Central memory CD4-positive, alpha-beta T cell (primary cell): ENCODE measurements around the gene ZNF641.
A peak's percentile ranks its signal among the peaks of the same experiment; 100 is the strongest.

Source experiments
- DNase-seq: peaks from one replicate; pipeline ENCODE4 v3.0.0; 2022
- total RNA-seq, 3 experiments: gene quantifications; one replicate each; lab custom pipeline; 2026; lab: John Stamatoyannopoulos, UW

The ZNF641 gene
- total RNA-seq: 16.6 to 65.0 (median 42.8) reads per million in 3 experiments

DNA sequence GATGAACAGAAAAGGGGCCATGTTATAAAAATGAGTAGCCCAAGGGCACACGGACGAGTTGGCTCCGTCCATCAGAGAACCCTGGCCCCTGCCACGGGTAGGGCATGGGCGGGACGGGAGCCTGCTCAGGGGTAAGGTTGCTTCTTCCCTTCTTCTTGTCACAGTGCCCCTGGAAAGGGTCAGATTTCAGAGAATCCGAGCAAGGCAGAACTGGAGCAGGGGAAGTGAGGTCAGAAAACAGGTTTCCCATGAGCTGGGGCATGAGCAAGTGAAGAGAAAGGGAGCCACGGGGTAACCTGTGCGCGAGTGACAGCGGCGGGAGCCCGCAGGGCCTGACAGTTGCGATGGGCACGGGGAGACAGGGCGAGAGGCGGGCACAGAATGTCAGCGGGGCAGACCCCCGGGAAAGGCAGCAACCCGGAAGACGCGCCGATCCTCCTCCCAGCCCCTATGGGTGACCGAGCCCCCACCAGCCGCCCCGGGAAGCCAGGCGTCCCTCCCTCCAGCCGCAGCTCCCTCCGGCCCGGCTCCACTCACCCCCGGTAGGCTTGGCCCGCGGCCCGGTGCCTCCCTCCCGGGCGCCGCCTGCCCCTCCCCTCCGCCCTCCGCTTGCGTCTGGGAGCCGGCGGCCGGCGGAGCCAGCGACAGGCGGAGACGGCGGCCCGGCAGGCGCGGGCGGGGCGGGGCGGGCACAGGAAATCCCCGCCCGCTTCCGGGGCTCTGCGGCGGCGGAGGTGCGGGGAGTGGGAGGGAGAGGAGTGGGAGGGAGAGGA, at the start of gene ZNF641:
TSS of gene ZNF641 (minus strand) at position 671 of the 773 bp plus-strand sequence. CDS start 2,829 bp downstream, outside the sequence.
- DNase-seq: peak; percentile 86

DNA sequence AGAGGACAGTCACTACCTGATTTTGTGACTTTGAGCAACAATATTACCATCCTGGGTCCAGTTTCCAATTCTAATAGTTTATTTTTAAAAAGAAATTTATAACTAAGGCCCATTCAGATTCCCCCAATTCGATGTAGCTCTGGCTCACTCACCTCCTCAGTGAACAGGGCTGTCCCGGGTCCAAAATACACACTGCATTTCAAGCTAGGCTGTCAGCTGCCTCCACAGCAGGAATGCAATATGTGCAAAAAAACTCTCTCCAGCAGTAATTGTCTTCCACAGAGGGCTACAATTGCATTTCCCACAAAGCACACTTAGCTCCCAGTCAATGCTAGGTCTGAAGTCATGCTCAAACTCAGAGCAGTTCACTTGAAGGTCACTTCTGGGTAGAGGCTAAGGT, 39.3 kb upstream of the ZNF641 start:
- DNase-seq: no peak

DNA sequence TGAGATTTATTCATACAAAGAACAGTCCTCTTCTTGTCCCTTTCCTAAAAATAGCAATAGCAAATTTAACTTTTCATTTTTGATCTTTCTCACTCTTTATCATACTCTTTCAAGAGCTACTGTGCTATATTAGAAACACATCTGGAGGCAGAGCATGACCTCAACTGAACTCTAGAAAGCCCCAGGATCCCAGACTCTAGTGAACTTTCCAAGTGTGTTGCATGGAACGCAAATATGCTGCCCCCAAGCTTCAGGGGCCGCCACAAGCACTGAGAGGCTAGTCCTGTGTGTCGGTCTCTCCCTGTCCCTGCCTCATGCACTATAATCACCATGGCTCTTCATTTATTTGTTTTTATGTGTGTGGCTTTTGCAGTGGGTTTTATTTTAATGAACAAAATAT, 38.7 kb upstream of the ZNF641 start:
- DNase-seq: no peak

DNA sequence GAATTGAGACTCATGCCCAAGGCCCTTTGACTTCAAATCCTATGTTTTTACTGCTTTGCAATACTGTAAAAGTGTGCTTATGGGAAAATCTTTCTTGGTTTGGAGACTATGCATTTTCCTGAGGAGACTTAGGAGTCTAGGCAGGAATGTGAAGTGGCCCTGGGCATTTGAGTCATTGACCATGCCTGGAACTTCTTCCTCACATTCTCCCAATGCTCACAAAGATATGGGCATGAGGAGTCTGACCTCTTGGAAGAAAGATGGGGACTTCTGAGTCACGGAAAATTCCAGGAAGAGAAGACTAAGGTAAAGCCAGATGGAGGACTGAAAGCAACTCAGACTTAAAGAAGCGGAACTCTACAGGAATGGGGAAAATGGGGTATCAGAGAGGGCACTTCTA, 38.2 kb upstream of the ZNF641 start:
- DNase-seq: no peak

DNA sequence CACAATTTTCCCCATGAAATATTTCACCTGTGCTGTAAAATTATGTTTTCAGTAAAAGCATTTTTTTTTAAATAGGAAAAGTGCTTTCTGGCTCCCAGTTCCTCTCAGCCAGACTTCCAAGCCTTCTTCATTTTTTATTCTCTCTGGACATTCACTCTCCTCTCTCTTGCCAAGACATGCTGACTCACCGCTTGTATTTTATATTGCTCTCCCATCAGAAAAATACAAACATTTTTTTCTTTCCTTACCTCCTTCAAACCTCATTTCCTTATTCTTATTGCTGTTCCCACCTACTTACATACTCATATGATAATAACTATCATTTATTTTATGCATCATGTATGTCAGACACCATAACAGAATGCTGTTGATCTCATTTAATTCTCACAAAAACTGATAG, 37.7 kb upstream of the ZNF641 start:
- no peak for DNase-seq

DNA sequence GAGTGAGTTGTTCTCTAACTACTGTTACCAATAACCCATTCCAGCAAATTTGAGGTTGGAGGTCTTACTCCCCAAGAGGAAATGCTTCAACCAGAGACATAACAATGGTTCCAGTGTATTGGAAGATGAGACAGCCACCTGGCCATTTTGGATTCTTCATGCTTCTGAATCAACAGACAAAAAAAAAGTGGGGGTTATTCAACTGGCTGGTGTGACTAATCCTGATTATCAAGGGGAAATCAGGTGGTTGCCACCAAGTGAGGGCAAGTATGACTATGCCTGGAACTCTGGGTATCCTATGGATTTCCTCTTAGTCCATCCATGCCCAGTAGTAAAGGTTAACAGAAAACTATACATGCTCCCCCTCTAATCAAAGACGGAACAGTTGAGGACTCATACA, 29.9 kb upstream of the ZNF641 start:
- DNase-seq: no peak

DNA sequence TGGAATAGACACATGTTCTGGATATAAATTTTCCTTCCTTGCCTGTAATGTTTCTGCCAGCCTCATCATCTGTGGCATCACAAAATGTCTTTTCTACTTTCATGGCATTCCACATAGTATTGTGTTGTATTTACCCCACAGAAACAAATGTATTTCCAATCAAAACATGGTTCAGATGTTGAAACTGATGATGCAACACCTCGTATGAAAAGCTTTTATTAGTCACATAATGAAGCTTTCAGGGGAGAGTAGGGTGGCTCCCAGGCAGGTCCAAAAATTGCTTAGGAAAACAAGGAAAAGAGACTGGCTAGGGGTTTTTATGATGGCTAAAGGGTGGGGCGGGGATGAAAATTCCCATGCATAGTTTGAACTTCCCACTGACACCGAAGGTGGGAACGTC, 29.1 kb upstream of the ZNF641 start:
- no peak for DNase-seq

DNA sequence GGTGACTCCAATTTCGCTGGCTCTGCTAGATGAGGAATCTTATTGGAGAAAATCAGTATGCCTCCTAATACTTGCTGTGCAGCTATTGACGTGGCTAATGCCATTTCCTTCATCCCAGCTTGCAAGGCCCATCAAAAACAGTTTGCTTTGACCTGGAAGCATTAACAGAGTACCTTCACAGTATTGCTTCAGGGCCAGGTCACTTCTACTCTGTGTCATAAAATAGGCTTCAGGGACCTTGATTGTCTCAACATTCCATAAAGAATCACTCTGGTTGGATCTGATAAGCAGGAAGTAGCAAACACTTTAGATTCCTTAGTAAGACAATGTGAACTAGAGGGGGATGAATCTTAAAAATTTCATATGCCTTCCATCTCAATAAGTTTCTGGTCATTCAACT, 26.9 kb upstream of the ZNF641 start:
- DNase-seq: no peak

DNA sequence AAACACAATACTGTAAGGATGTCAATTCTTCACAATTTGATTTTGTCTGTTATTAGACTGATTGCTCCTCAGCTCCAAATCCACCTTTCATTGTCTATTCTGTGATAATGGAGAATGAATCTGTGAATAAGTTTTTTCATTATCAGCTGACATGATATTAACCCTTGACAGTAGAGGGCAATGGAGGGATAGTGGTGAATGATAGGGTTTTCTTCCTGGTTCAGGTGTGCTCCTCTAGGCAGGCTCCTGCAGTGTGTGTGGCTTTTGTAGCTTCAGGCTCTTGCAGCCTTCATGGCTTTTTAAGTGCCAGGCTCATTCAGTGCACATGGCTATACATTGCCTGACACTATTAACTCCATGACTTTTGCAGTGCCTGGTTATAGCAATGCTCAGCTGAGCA, 23.4 kb upstream of the ZNF641 start:
- no peak for DNase-seq

DNA sequence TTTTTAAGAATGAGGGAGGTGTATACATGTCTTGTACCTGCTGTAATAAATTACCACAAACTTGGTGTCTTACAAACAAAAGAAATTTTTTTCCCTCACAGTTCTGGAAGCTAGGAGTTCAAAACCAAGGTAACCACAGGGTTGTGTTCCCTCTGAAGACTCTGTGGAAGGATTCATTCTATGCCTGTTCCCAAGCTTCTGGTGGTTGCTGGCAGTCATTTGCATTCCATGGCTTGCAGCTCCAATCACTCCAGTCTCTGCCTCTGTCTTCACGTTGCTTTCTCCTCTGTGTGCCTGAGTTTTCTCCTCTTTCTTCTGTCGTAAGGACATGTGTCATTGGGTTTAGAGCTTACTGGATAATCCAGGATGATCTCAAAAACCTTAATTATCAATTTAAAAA, 15.4 kb upstream of the ZNF641 start:
- no peak for DNase-seq

DNA sequence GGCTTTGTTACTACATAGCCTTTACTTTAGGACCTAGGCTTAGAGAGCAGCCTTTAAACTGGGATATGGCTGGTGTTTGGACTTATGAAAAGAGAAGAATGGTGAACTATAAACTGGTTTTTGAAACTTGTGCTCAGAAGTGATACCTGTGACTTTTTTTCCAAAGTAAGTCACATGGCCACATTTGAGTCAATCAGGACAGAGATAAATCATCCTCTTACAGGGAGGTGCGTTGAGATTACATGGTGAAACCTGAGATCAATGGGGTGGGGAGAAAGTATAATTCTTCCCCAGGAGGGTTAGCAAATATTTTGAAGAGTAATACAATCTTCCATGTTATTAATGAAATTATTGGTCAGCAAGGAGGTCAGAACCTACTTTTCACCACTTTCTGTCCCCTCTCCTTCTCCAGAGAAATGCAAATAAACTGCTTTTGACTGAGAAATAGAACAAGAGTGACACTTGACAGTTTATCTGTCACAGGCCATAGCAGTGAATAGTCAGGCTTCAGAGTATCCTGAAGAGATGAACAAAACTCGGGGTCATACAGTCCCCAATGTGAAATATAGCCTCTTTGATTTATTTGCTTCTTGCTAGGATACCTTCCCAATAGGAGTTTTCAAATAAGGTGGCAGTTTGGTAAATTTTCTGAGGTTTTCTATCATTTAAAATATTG, 11.1 kb upstream of the ZNF641 start:
- no peak for DNase-seq

DNA sequence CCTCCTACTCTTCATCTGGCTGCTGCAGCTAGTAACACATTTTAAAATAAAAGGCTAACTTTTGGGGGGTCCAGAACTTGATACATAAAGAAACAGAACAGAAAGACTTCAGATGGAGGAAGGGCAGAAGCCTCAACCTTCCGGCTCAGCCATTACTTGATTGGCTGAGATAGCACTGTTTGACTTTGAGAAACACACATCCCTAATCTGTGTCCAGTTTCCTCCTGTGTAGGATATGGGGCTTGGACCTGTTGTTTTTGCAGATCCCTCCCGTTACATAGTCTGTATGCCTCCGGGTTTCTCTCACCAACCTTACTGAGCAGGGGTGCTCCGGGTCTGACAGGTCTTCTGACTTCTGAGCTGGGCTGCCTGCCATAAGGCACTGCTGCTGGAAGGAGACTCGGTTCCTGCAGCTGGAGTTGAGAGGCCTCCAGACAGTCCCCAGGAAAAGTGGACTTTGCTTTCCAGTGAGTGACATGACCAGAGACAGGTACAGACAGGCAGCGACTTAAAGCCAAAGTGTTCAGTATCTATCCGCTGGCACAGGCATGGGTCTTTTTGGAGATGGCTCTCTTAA, 8.3 kb upstream of the ZNF641 start:
- DNase-seq: no peak

DNA sequence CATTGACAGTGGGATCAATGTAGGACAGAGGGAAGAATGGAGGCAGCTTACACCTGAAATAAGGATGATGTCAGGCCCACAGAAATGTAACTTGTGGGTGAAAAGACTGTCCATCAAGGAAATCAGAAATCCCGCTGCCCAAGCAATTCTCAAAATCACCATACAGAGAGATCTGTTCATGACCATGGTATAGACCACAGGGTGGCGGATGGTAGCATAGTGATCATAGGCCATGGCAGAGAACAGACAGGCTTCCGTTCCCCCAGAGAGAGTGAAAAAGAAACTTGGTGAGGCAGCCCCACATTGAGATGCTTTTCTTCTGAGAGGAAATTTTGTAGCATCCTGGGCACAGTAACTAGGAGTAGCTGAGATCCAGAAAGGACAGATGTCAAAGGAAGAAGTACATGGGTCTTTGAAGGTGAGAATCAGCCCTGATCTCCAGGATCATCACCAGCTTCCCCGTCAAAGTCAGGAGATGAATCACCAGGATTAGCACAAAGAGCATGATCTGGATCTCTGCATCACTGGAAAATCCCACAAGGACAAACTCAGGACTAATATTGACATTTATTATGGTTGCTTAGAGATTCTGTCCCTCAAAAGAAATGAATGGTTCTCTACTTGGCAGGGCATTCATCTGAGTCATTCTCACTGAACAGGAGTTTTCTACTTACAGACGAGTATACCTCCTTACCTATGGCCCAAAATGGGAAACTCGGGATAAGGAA, 5.5 kb upstream of the ZNF641 start:
- no peak for DNase-seq

DNA sequence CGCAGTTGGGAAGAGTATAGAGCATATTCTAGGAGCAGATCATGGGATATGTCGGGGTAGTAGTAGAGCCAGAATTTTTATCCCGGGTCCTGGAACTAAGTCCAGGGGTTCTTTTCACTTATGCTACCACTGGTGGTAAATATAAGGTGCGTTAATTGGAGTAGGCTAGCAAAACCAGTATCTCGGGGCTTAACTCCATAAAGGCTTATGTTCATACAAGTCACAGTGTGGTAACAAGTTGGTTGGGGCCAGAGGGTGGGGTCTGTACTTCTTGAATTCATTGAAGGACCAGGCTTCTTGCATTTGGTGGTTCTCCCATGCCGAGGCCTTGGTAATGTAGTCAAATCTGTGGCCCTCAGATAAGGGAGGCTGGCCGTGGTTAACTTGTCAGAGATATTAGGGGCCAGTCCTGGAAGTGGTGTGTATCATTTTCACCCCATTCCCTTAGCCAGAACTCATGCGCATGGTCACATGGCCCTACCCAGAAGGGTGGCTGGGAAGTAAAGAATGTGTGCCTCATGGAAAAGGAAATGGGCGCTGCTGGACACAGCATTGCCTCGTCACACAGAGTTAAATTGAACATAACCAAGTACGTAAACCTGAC, 1.5 kb upstream of the ZNF641 start:
- no peak for DNase-seq

DNA sequence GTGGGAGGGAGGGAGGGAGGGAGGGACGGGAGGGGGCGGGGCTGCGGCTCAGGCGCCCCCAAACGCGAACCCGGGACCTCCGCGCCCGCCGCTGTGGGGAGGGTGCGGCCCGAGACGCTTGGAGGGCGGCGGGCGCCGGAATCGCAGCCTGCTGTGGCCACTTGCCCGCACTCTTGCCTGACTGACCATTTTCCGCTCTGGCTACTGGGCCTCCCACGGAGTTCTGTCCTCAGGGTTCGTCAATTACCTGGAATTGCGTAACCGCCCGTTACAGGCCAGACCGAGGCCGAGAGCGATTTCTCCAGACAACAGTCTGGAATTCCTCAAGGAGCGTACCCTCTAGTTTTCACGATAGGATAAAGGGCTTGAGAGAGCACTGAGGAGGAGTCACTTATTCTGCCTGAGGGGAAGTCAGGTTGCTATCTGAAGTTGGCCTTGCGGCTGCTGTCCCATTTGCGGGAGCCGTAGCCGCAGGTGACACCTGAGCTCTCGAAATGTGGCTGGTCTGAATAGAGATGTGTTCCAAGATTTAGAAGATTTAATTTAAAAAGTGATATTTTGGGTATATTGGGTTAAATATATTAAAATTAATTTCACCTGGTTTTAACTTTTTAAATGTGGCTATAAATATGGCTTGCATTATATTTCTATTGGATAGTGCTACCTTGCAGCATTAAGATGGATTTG, 446 bp upstream of the ZNF641 start:
- no peak for DNase-seq

DNA sequence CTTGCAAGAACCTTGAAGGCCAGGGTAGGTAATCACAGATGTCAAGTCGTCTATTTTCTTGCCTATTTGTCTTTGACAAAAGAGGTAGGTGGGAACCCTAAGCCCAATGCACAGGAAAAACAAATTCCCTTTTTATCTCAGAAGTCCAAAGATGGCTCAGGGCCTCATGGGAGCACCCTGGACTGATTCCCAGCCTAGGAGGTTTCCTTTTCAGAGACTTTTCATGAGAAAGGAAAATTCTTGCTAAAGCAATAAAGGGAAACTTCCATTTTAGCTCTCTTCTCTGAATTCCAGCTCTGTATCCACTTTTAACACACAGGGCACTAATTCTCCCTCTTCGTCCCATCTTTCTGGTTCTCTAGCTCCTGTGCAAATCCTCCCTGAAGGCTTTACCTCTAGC, 1.2 kb downstream of the ZNF641 start:
- no peak for DNase-seq

DNA sequence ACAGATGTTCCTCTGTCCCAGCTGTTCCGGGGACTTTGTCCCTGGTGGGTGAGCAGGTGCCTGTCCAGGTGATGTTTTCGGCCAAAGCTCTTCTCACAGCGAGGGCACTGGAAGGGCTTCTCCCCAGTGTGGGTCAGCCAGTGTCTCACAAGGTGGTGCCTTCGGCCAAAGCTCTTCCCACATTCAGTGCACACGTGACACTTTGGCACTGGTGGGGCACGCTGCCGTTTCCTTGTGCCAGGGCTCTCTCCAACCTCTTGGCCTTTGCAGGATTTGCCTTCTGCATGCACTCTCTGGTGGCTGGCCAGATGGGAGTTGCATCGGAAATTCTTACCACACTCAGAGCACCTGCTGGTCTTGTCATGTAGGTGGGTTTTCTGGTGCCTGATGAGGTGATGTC, 7.7 kb downstream of the ZNF641 start:
- DNase-seq: no peak

DNA sequence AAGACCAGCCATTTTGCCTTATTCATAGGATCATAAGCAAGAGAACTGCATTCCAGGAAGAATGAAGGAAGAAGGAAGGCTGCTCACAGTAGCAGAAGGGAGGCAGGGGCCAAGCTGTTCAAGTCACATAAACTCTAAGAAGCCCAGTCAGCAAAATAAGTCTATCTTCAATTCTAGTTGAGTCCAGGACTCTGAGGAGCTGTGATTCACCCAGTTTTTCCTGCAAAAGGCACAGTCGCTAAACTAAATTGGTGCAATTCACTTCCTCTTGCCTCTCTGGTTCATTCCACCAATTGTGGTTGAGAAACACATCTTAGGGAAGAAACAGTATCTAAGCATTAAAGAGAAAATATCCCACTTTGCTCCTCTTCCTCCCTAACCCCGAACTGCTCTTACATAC, 9.8 kb downstream of the ZNF641 start:
- DNase-seq: no peak

DNA sequence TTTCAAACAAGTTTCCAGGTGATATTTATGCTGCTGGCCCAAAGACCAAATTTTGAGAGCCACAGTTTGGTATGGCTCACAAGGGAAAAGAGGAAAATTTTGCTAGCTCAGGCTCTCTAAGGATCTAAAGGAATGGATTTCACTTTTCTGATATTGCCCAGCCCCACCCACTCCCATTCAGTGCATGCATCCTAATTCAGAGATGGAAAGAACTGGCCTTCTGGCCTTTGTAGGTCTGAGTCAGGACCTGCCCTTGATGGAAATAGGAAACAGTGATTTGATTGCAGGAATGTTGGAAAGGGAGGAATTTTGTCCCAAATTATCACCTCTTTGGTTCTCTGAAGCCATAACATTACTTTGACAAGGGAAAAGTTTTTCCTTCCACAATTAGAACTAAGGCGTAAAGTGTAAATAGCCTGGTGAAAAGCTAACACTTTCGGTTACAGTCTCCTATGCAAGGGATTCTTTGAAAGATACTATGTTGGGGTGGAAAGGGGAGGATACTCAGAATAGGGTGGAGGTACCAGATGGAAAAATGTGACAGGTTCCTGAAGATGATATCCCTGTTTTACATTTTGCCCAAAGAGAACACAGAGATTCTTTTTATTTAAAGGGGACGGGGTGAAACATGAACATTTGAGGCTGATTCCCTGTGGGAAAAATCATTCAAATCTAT, 11.1 kb downstream of the ZNF641 start:
- no peak for DNase-seq

DNA sequence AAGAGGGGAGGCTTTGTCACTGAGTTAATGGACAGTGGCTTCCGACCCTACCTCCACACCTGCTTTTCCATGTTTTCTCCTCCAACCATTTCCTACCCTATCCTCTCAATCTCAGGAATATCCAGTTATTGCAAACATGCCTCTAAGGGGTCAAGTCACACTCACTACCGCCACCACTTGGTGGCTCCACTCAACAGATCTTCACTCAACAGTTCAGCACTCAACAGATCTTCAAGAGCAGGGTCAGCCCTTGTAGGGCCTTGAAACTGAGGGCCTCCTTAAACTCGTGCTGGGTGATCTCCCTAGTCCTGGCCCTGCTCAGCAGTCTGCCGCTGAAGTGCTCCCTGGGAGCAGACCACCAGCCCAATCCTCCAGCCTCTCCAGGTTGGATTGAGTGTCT, 14.2 kb downstream of the ZNF641 start:
- DNase-seq: no peak

DNA sequence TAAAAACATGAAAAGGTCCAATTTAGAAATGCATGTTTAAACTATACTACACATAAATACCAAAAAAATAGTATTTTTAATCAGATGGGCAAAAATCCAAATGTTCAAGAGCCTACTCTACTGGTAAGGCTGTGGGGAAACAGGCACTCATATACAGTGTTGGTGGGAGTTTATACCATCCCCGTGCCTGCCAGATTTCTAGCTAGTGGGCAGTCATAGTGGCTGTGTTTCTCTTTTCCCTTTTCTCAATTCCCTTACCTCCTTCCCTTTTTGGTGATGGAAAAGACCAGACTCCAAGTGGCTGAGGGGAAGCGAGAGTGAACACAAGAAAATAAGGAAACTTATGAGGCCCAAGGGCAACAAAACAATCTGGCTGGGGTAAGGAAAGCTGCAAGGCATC, 14.7 kb downstream of the ZNF641 start:
- no peak for DNase-seq

DNA sequence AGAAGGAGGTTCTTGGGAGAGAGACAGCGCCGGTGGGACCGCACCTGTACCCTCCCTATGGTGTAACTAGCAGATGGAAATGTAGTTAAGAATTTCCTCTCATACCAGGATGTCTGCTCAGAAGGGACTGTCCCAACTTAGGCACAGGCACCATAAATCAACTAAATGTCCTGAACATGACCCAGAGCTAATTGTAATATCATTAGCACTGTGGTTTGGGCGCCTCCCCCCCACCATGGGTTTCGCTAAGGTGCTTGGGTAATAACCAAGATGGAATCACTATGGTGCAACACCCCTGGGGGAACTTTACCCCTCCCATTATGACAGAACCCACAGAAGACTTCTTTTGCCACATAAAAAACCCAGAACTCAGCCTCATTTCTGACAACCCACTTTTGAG, 15.9 kb downstream of the ZNF641 start:
- no peak for DNase-seq
